Measurements from ENCODE around the gene C1orf105. TPM values are rescaled to one million over a fixed set of nuclear protein-coding genes. Genes with fewer than 3 reads are reported as not detected.

C1orf105 gene
- total RNA-seq, 4 donors from 2014 or later = 0.61 to 0.67 TPM; not detected in 2

DNA sequence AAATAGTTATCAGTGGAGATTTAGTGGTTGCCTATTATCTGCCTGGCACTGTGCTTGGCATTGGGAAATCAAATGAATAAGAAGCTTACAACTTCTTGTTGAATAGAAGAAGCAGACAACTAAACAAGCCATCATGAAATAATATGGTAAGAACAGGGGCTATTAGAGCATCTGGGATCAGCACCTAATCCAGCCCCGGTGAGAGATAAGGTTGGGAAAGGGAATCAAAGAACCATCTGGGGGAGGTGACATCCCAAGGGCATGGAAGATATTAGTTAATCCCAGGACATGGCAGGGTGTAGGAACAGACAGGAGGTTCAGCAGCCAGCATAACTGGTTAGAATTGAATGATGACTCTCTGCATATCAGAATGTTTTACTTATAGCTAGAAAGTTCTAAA lies 76.2 kb downstream of the C1orf105 start:
- Histone ChIP-seq H3K4me3 (no peak overlapping the region), H3K27ac (no peak overlapping the region), H3K27me3 (no peaks in the 10 kb centered on the region), H3K36me3 (no peaks in the 10 kb centered on the region), H3K9me3 (no peaks in the 10 kb centered on the region), H3K4me1 (no peaks in the 10 kb centered on the region)
- TF ChIP-seq POLR2A (IDR thresholded peaks at IDR 0.05) = no peak
- TF ChIP-seq, protein P1, sequence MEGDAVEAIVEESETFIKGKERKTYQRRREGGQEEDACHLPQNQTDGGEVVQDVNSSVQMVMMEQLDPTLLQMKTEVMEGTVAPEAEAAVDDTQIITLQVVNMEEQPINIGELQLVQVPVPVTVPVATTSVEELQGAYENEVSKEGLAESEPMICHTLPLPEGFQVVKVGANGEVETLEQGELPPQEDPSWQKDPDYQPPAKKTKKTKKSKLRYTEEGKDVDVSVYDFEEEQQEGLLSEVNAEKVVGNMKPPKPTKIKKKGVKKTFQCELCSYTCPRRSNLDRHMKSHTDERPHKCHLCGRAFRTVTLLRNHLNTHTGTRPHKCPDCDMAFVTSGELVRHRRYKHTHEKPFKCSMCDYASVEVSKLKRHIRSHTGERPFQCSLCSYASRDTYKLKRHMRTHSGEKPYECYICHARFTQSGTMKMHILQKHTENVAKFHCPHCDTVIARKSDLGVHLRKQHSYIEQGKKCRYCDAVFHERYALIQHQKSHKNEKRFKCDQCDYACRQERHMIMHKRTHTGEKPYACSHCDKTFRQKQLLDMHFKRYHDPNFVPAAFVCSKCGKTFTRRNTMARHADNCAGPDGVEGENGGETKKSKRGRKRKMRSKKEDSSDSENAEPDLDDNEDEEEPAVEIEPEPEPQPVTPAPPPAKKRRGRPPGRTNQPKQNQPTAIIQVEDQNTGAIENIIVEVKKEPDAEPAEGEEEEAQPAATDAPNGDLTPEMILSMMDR (IDR thresholded peaks at IDR 0.05 in 4 of 5, conservative IDR thresholded peaks at IDR 0.05 in 1 of 5) = no peak
- DNase-seq = no peak
- intact Hi-C loops (cut with DNase I; ENCODE audit: low total_unique reads) = no loop called here
- in situ Hi-C loops (cut with MboI; ENCODE audit: low sequenced_read_pairs in 4 of 4) = no loop called here
- ATAC-seq = no peak

- TF ChIP-seq, protein P1 (IDR thresholded peaks at IDR 0.05 in 4 of 5, conservative IDR thresholded peaks at IDR 0.05 in 1 of 5) = no peak
- no peak for TF ChIP-seq POLR2A (IDR thresholded peaks at IDR 0.05)
Measured at GRCh38 chr1:172497230-172497629, 76.7 kb downstream of the C1orf105 start.

DNA sequence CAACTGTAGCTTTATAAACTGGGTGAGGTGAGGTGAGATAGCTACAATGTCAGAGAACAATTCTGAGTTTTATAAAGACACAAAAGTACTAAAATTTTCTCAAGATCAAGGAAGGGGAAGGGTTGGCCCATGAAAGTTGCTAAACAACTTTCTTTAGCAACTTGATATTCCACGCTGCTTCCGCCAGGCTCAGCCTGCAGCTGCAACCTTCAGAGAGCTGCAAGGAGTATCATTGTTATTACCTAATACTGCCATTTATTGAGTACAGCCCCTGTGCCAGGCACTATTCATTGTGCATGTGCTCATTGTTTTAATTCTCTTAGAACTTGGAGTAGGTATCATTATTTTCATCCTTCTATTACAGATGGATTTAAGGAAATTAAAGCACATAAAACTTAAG lies 78.4 kb downstream of the C1orf105 start:
- TF ChIP-seq, protein P1 (IDR thresholded peaks at IDR 0.05 in 4 of 5, conservative IDR thresholded peaks at IDR 0.05 in 1 of 5) = no peak
- TF ChIP-seq POLR2A (IDR thresholded peaks at IDR 0.05) = no peak
- in situ Hi-C loops (cut with MboI; ENCODE audit: low sequenced_read_pairs in 4 of 4) = no loop called here

More at GRCh38 chr1:172497230-172497629, 76.7 kb downstream of the C1orf105 start:
- H3K36me3 ChIP-seq = no peaks in the 10 kb centered on the region
- in situ Hi-C loops (cut with MboI; ENCODE audit: low sequenced_read_pairs in 4 of 4) (no loop called here), intact Hi-C loops (cut with DNase I; ENCODE audit: low total_unique reads) (no loop called here)
- DNase-seq (no peak), ATAC-seq (no peak)
- H3K27me3 ChIP-seq = no peaks in the 10 kb centered on the region
- H3K4me1 ChIP-seq = no peaks in the 10 kb centered on the region
- no peaks in the 10 kb centered on the region for H3K9me3 ChIP-seq
- H3K4me3 ChIP-seq = no peak overlapping the region
- no peak overlapping the region for H3K27ac ChIP-seq

GRCh38 chr1:172499636-172500141 lies 79.2 kb downstream of the C1orf105 start:
- intact Hi-C loops (cut with DNase I; ENCODE audit: low total_unique reads) (no loop called here), in situ Hi-C loops (cut with MboI; ENCODE audit: low sequenced_read_pairs in 4 of 4) (no loop called here)
- no peaks in the 10 kb centered on the region for H3K4me1 ChIP-seq
- no peaks in the 10 kb centered on the region for H3K9me3 ChIP-seq
- no peak for DNase-seq
- no peak for TF ChIP-seq POLR2A (IDR thresholded peaks at IDR 0.05)
- TF ChIP-seq, protein P1 (IDR thresholded peaks at IDR 0.05 in 4 of 5, conservative IDR thresholded peaks at IDR 0.05 in 1 of 5) = no peak
- no peaks in the 10 kb centered on the region for H3K27me3 ChIP-seq
- no peak overlapping the region for H3K27ac ChIP-seq
- ATAC-seq = no peak
- H3K4me3 ChIP-seq = no peak overlapping the region
- H3K36me3 ChIP-seq = no peaks in the 10 kb centered on the region

More for the DNA sequence above, 78.4 kb downstream of the C1orf105 start:
- ATAC-seq = no peak
- Histone ChIP-seq H3K4me3 (no peak overlapping the region), H3K27me3 (no peaks in the 10 kb centered on the region), H3K27ac (no peak overlapping the region), H3K9me3 (no peaks in the 10 kb centered on the region), H3K36me3 (no peaks in the 10 kb centered on the region), H3K4me1 (no peaks in the 10 kb centered on the region)
- intact Hi-C loops (cut with DNase I; ENCODE audit: low total_unique reads) = no loop called here
- no peak for DNase-seq

DNA sequence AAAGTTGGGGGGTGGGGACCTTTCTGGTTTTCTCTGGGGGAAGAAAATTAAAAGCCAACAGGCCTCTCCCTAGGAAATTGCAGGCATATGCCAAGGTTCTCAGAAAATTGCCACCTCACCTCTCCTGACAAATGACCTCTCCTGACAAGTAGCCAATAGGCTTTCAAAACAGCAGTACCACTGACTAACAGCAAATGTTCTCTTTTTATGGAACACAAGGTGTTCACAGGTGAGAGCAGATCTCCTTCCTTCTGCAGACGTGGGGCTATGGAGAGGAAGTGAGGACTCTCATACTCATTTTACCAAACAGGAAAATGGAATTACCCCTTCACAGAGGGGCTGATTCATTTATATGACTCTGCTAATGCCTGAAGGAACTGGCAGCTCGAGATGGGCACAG lies 79.7 kb downstream of the C1orf105 start:
- no peak overlapping the region for H3K27ac ChIP-seq
- H3K27me3 ChIP-seq = no peaks in the 10 kb centered on the region
- intact Hi-C loops (cut with DNase I; ENCODE audit: low total_unique reads) (no loop called here), in situ Hi-C loops (cut with MboI; ENCODE audit: low sequenced_read_pairs in 4 of 4) (no loop called here)
- H3K4me3 ChIP-seq = no peak overlapping the region
- TF ChIP-seq, protein P1 (IDR thresholded peaks at IDR 0.05 in 4 of 5, conservative IDR thresholded peaks at IDR 0.05 in 1 of 5) = no peak
- no peak for TF ChIP-seq POLR2A (IDR thresholded peaks at IDR 0.05)
- no peaks in the 10 kb centered on the region for H3K36me3 ChIP-seq
- ATAC-seq = no peak
- H3K9me3 ChIP-seq = no peaks in the 10 kb centered on the region
- DNase-seq = no peak
- no peaks in the 10 kb centered on the region for H3K4me1 ChIP-seq

Measured in gastrocnemius medialis (tissue), 4 donors.